ENCODE measurements around the gene STMND1. TPM values are rescaled to one million over a fixed set of nuclear protein-coding genes. Genes with fewer than 3 reads are reported as not detected.
A peak's percentile ranks its signal among the peaks of the same experiment; 100 is the strongest.

STMND1 gene
- total RNA-seq, 1 experiment from 2014 or later = not detected

GRCh38 chr6:17057322-17057721 is 44.5 kb upstream of the STMND1 start:
- H3K9me3 ChIP-seq (ENCODE audit: control insufficient read depth, low read depth, low read length) = no peaks in the 10 kb centered on the region
- Mint-ChIP-seq H3K27me3 (ENCODE audit: low read depth) (peaks cover 2% of the 10 kb centered on the region; the same call in 1 of the 2 replicates), H3K27ac (0 out of 7 replicates have a peak overlapping the region, but pooled peaks of 1 of the 3 experiments have one; percentile 34), H3K36me3 (ENCODE audit: insufficient read depth in 1 of 3, low read depth in 3 of 3) (no peaks in the 10 kb centered on the region), H3K4me1 (no peaks in the 10 kb centered on the region), H3K9me3 (no peaks in the 10 kb centered on the region), H3K4me3 (no peak overlapping the region)
- H2BK20ac ChIP-seq (ENCODE audit: low read depth, low read length, poor library complexity, severe bottlenecking) = no peak overlapping the region
- H3K27ac ChIP-seq (ENCODE audit: insufficient read length, low read depth, low read length) = no peak overlapping the region
- H4K5ac ChIP-seq (ENCODE audit: insufficient read length, low read depth, low read length) = no peak overlapping the region
- no peak overlapping the region for H3K56ac ChIP-seq (ENCODE audit: insufficient read length, low read depth, low read length)
- H3K14ac ChIP-seq (ENCODE audit: insufficient read depth, low read length) = no peak overlapping the region
- H2BK5ac ChIP-seq (ENCODE audit: insufficient read length, low read length) = no peak overlapping the region
- no peaks in the 10 kb centered on the region for H3K27me3 ChIP-seq (ENCODE audit: insufficient read depth, low read length)
- H3T11ph ChIP-seq (ENCODE audit: low read length) = no peak overlapping the region
- no peak overlapping the region for H4K91ac ChIP-seq (ENCODE audit: insufficient read length, low read depth, low read length)
- no peak overlapping the region for H2BK120ac ChIP-seq (ENCODE audit: low read depth, low read length, poor library complexity, severe bottlenecking)
- no peak overlapping the region for H3K4me2 ChIP-seq (ENCODE audit: insufficient read depth, insufficient read length, low read length)
- no peak overlapping the region for H3K18ac ChIP-seq (ENCODE audit: insufficient read length, low read depth, low read length)
- no peak overlapping the region for H2BK12ac ChIP-seq (ENCODE audit: insufficient read length, low read depth, low read length)
- no peaks in the 10 kb centered on the region for H4K20me1 ChIP-seq (ENCODE audit: control insufficient read depth, insufficient read depth, insufficient read length)
- no peak overlapping the region for H2AK5ac ChIP-seq (ENCODE audit: insufficient read length, low read length)
- DNase-seq = no peak
- H3K79me2 ChIP-seq (ENCODE audit: insufficient read depth, low read length) = no peaks in the 10 kb centered on the region
- no peaks in the 10 kb centered on the region for H3K79me1 ChIP-seq (ENCODE audit: insufficient read depth, low read depth, low read length, poor library complexity, severe bottlenecking)
- no peak overlapping the region for H2AFZ ChIP-seq (ENCODE audit: low read length)
- H3K4ac ChIP-seq (ENCODE audit: low read depth, low read length) = no peak overlapping the region
- H3K4me1 ChIP-seq (ENCODE audit: insufficient read depth, low read length) = no peaks in the 10 kb centered on the region
- no peak for TF ChIP-seq CTCF (conservative IDR thresholded peaks at IDR 0.05)
- no peaks in the 10 kb centered on the region for H3K23me2 ChIP-seq (ENCODE audit: insufficient read length, low read depth, low read length, poor library complexity, severe bottlenecking)
- no peak overlapping the region for H3K9ac ChIP-seq (ENCODE audit: extremely low read depth, insufficient read length, low read length)
- no peak overlapping the region for H3K23ac ChIP-seq (ENCODE audit: insufficient read length, low read depth, low read length)
- H2BK15ac ChIP-seq (ENCODE audit: low read depth, low read length) = no peak overlapping the region
- no peak overlapping the region for H4K8ac ChIP-seq (replicated peaks; ENCODE audit: insufficient read length, low read depth, low read length)
- WGBS (ENCODE audit: extremely low coverage, insufficient read length, low lambda C conversion rate) = no CpG with 5 or more reads among the region's 2 CpGs
